IPS-NIHi7 (cell line): Measurements from ENCODE around the gene BPIFA3.

Experiments
- DNase-seq: peaks from one replicate; pipeline ENCODE4 v3.0.0; 2012; ENCODE audit warnings: mixed read lengths; ENCODE audit errors: extremely low spot score

The BPIFA3 gene

DNA sequence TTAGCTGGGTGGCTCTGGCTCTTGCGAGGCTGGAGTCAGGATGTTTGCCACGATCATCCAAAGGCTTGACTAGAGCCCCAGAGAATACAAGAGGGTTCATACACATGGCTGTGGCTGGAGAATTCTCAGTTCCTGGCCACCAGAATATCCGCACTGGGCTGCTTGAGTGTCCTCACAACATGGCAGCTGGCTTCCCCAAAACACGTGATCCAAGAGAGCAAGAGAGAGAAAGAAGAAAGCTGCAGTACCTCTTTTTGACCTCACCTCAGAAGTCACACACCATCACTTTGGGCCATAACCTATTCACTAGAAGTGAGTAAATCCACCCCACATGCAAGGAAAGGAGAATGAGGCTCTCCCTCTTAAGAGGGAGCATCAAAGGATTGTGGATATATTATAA, 44.3 kb downstream of the BPIFA3 start:
- no peak for DNase-seq

DNA sequence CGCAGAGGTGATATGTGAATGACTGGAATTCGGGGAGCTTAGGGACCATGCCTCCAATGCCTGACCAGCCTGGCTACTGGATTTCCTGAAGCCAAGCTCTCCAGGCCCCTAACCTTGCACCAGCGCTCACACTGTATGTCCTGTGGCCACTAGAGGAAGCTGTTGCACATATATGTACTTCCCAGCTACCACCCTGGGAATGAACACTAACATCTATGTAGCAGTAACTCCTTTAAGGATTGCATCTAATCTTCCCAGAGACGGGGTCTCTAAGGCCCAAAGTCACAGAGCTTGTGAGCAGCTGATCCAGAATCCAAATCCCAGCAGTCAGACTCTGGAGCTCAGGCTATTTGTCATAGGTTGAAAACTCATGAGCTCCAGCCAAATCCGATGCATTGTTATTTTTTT, 45.5 kb downstream of the BPIFA3 start:
- DNase-seq: peak; percentile 65

DNA sequence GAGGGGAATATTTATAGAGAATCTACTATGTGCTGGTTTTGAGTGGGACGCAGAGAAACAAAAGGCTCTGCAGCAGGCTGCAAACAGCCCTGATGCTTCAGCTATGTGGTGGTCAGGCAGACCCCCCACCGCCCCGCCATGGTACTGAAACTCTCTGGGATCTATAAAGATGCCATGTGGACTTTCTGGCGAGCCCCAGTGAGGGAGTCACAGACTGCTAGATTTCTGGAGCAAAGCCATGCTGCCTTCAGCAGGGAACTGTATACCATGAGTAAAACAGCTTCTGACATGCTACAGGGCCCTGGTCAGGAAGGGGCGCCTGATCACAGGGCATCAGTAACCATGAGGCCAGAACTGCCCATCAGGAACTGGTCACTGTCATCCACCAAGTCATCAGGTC, 46.6 kb downstream of the BPIFA3 start:
- no peak for DNase-seq

DNA sequence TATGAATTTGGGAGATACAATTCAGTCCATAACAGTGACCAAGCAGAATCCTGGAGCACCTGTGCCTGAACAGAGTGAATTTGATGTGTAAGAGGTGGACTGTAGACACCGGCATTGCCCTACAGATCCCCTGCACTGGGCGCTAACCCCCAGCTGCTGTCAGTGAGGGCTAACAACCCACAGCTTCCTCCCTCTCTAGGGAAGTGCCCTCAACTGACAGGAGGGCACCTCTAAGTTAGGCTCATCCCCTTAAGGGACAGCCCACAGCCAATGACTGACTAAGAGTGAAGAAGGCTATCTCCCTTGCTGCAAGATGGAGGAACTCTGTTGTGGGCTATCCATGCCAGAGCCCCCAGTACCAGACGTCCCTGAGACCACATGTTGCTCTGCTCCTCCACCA, 50.5 kb downstream of the BPIFA3 start:
- no peak for DNase-seq

DNA sequence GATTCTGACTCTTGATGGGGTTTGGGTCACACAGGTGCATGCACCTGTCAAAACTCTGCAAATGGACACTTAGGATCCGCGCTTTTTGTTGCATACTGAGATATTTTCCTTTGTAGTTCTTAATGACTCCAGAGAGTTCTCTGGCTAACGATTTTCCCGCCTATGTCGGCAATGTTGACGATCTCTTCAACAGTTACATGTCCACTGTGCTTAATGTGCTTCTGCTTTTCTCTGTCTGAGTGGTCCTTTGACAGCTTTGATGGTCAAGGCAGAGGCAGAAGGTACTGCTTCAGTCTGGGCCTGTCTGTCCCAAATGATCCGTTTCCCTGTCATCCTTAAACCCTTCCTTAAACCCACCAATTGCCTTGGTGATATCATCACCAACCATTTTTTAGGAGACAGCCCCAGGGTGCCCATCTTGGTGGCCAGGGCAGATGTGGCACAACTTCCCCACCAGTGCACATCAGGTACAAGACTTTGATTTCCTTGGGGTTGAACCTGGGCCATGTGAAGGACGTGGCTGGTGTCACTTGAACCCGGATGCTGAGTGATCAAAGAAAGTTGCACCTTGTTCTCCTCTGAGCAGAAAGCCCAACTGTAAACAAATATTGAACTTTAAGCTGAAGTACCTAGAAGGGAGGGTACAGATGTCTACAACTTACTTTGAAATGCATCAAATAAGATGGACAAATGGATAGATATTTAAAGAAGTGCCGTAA, 55.2 kb downstream of the BPIFA3 start:
- DNase-seq: no peak

DNA sequence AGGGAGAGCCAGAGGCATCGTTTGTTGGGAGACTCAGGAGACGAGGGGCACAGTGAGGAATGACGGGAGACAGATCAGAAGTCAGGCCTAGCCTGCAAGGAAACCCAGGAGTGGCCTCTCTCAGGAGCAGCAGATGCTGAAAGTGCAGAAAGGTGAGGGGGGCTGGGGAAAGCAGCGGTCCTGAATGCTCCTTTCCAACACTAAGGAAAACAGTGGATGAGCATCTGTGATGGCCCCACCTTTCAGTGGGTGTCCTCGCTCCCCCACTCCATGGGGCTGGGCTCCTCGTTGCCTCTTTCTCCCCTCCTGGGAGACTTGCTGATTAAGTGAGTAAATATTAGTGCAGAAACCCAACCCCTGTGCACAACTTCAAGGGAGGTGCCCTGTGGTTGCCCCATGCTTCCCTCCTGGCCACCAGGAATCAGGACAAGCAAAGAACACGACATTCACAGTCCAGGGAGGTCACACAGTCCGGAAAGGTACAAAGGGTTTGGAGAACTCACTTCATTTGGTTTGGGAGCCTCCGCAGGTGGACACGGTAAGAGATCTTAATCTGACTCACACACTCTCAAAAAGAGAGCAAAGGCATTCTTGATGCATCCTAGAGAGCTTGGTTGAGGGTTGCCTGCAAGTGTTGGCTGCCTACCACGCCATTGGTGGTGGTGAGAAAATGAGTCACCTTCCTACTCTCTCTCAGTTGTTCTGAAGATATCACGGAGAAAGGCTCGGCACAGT, 56.1 kb downstream of the BPIFA3 start:
- DNase-seq: no peak

DNA sequence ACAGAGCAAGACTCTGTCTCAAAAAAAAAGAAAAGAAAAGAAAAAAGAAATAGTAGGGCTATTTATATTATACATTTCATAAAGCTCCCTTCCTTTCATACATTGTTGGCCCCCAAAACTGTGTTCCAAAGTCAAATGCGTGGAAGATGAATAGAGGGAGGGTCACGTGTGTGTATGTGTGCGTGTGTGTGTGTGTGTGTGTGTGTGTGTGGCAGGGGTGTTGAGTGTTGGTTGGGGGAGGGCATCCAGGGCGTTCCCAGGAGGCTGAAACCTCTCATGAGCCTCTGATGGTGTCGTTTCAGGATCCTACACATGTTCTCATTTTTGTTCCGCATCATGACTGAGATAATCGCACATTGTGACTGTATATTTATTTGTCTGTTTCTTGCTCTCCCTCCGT, 58.1 kb downstream of the BPIFA3 start:
- DNase-seq: no peak

DNA sequence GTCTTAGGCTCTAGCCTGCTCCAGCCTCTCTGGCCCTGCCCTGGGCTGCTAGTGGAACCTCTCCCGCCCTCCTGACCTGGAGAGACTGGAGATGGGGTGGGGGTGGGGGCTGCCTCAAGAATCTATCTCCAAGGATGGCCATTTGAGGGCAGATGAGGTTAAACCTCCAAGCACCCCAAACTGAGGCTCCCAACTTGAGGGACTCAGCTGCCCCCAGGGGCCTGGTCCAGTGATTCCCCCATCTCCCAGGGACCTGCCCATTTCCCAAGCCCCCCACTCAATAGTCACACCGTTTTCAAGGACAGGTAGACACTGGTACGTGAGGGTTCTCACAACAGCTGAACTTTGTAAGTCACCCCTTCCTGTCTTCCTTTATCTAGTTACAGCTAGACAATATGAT, 58.7 kb downstream of the BPIFA3 start:
- DNase-seq: no peak

DNA sequence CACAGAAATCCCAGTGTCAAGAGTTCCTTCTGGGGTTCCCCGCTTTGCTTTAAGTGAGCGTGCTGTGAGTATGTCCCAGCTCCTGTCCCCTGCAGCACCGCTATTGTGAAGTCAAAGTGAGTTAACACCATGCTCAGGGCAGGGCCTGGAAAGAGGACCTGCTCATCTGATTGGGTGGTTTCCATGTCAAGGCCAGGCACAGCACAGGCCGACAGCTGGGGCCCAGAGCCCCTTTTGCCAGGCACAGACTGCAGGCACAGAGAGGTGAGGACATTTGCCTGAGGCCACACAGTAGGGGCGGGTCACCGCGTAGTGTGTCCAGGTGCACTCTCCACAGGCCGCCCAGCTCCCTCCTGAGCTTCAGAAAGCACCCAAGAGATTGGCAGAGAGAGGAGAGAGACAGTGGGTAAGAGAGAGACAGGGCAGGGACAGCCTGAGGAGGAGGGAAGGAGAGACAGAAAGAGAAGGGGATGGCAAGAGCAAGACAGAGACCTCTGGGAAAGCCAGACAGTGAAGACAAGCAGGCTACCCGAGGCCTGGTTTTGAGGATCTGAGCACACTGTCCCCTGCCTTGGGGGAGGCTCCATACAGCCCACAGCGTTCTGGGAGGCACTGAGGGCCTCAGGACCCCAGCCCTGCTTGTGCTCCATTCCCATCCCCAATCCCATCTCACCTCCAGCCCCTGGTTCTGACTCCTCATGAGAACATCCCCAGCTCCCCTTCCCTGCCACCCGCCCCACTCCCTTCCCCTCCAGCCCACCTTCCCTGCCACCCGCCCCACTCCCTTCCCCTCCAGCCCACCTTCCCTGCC, 59.4 kb downstream of the BPIFA3 start:
- no peak for DNase-seq
